Measurements from ENCODE around the gene PWP1.

The PWP1 gene

DNA sequence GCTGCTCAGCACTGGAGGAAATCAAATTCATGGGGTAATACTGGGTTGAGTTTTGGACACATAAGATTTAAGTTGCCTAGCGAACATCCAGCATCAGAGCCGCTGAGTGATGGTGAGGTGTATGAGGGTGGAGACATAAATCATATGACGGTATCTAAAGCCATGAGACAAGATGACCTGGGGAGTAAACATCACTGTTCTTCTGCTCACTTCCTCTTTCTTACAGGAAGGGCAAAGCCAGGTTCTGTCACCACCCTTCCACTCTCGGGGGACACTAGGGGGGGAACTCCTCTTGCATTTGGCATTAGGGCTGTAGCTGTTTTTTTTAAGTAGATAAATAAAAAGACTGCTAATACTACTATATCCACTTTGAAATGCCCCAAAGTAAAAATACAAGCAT, 51.3 kb downstream of the PWP1 start:
- Mint-ChIP-seq H3K9me3 (no peaks in the 10 kb centered on the region), H3K4me3 (no peak overlapping the region), H3K27me3 (ENCODE audit: low read depth) (no peaks in the 10 kb centered on the region), H3K27ac (no peak overlapping the region), H3K4me1 (ENCODE audit: low read depth) (peaks cover 9% of the 10 kb centered on the region), H3K36me3 (ENCODE audit: low read depth) (peaks cover 69% of the 10 kb centered on the region)

- Mint-ChIP-seq H3K27ac (no peak overlapping the region), H3K4me3 (no peak overlapping the region), H3K27me3 (ENCODE audit: low read depth) (no peaks in the 10 kb centered on the region), H3K4me1 (ENCODE audit: low read depth) (no peaks in the 10 kb centered on the region), H3K36me3 (ENCODE audit: low read depth) (peaks cover 33% of the 10 kb centered on the region), H3K9me3 (no peaks in the 10 kb centered on the region)
Observed at GRCh38 chr12:107748472-107748871, 62.9 kb downstream of the PWP1 start.

DNA sequence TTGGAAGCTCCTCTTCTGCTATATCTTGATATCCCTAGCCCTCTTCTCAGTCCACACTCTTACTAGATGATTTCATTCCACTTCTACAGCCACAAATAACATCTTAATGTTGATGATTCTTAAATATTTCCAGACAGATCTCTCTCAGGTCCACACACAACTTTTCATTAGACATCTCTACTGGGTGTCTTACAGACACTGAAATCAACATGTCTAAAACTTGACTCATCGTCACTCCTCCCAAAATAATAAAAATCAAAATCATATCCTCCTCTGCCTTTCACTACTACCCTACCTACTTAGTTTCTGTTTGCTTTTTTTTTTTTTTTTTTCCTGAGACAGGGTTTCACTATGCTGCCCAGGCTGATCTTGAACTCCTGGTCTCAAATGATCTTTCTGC, 63.5 kb downstream of the PWP1 start:
- H3K9me3 Mint-ChIP-seq, result no peaks in the 10 kb centered on the region
- no peak overlapping the region for H3K27ac Mint-ChIP-seq

GRCh38 chr12:107759410-107759809, 73.8 kb downstream of the PWP1 start:
- Mint-ChIP-seq H3K36me3 (ENCODE audit: low read depth) (peaks cover 18% of the 10 kb centered on the region), H3K4me1 (ENCODE audit: low read depth) (peaks cover 27% of the 10 kb centered on the region), H3K4me3 (peak overlapping the region; percentile 91), H3K27me3 (ENCODE audit: low read depth) (peaks cover 10% of the 10 kb centered on the region), H3K27ac (peak overlapping the region; percentile 87), H3K9me3 (peaks cover 5% of the 10 kb centered on the region)

More for the DNA sequence above, 63.5 kb downstream of the PWP1 start:
- Mint-ChIP-seq H3K4me1 (ENCODE audit: low read depth) (peaks cover 2% of the 10 kb centered on the region), H3K27me3 (ENCODE audit: low read depth) (no peaks in the 10 kb centered on the region), H3K36me3 (ENCODE audit: low read depth) (peaks cover 35% of the 10 kb centered on the region), H3K4me3 (no peak overlapping the region)

GRCh38 chr12:107760207-107760808, 74.7 kb downstream of the PWP1 start:
- Mint-ChIP-seq H3K4me1 (ENCODE audit: low read depth) (peaks cover 27% of the 10 kb centered on the region), H3K36me3 (ENCODE audit: low read depth) (peaks cover 18% of the 10 kb centered on the region), H3K4me3 (peak overlapping the region; percentile 91), H3K9me3 (peaks cover 5% of the 10 kb centered on the region), H3K27me3 (ENCODE audit: low read depth) (peaks cover 12% of the 10 kb centered on the region), H3K27ac (peak overlapping the region; percentile 87)

GRCh38 chr12:107760809-107761501, 75.4 kb downstream of the PWP1 start, which contains the start of gene PRDM4:
Gene PRDM4 (minus strand): TSS chr12:107761137. CDS start chr12:107760515, 622 bp downstream.
- H3K27me3 Mint-ChIP-seq (ENCODE audit: low read depth), result peaks cover 12% of the 10 kb centered on the region
- H3K27ac Mint-ChIP-seq, result peak within 1 kb of the TSS; percentile 87
- peaks cover 5% of the 10 kb centered on the region for H3K9me3 Mint-ChIP-seq
- H3K4me1 Mint-ChIP-seq (ENCODE audit: low read depth), result peaks cover 27% of the 10 kb centered on the region
- peaks cover 18% of the 10 kb centered on the region for H3K36me3 Mint-ChIP-seq (ENCODE audit: low read depth)
- peak within 1 kb of the TSS; percentile 91 for H3K4me3 Mint-ChIP-seq

GRCh38 chr12:107761502-107761904, 75.9 kb downstream of the PWP1 start:
- Mint-ChIP-seq H3K4me1 (ENCODE audit: low read depth) (peaks cover 27% of the 10 kb centered on the region), H3K4me3 (peak overlapping the region; percentile 81), H3K9me3 (peaks cover 5% of the 10 kb centered on the region), H3K27me3 (ENCODE audit: low read depth) (peaks cover 13% of the 10 kb centered on the region), H3K36me3 (ENCODE audit: low read depth) (peaks cover 15% of the 10 kb centered on the region), H3K27ac (peak overlapping the region; percentile 75)

Measured in T-helper 1 cell treated with Interleukin-12 subunit alpha and Interleukin-12 subunit beta and Interleukin-4 antibody, amounts not matched to agents 30 μg/mL and 1 μg/mL, for 36 hours (primary cell).